Neural cell (in vitro differentiated cells): ENCODE measurements around the gene H19. TPM values are rescaled to one million over a fixed set of nuclear protein-coding genes. Genes with fewer than 3 reads are reported as not detected.

Experiments used
- H2AFZ ChIP-seq: fragments of 200-600, 300-800 bp; sonication (generic), shearing (Covaris generic); 2 replicates; pipeline ENCODE4 v1.6.0; 2014; ENCODE audit warnings: low read depth, mild to moderate bottlenecking, antibody characterized with exemption, low read length, moderate library complexity
- H3F3A ChIP-seq: fragments of 200-600 bp; shearing (Covaris generic); 2 replicates; pipeline ENCODE4 v1.6.1; 2016; ENCODE audit warnings: mild to moderate bottlenecking, moderate library complexity, mixed read lengths, antibody characterized with exemption, low read length; ENCODE audit not compliant: insufficient read depth, poor library complexity, severe bottlenecking
- H3K27ac ChIP-seq: fragments of 200-600, 300-800 bp; sonication (generic), shearing (Covaris generic); 2 replicates; pipeline ENCODE4 v1.5.1; 2014; ENCODE audit warnings: mild to moderate bottlenecking, low read length, moderate library complexity
- H3K27me3 ChIP-seq: fragments of 300-800, 200-600 bp; sonication (generic), shearing (Covaris generic); 2 replicates; pipeline ENCODE4 v1.6.0; 2014; ENCODE audit warnings: mild to moderate bottlenecking, low read depth, low read length, moderate library complexity; ENCODE audit not compliant: insufficient read depth
- H3K36me3 ChIP-seq: fragments of 300-800, 200-600 bp; sonication (generic), shearing (Covaris generic); 2 replicates; pipeline ENCODE4 v1.5.1; 2014; ENCODE audit warnings: mild to moderate bottlenecking, antibody characterized with exemption, low read length, moderate library complexity; ENCODE audit not compliant: insufficient read depth
- H3K4me2 ChIP-seq: fragments of 300-800, 200-600 bp; sonication (generic), shearing (Covaris generic); 2 replicates; pipeline ENCODE4 v1.6.0; 2014; ENCODE audit warnings: mild to moderate bottlenecking, low read length
- H3K4me3 ChIP-seq: fragments of 300-800, 200-600 bp; sonication (generic), shearing (Covaris generic); 2 replicates; pipeline ENCODE4 v1.5.1; 2014; ENCODE audit warnings: mild to moderate bottlenecking, low read length, moderate library complexity
- H3K79me2 ChIP-seq: fragments of 200-600 bp; shearing (Covaris generic); replicated peaks from 2 replicates; pipeline ENCODE4 v1.6.0; 2014; ENCODE audit warnings: mild to moderate bottlenecking, low read length, moderate library complexity; ENCODE audit not compliant: insufficient read depth
- H3K9ac ChIP-seq: fragments of 300-800, 200-600 bp; sonication (generic), shearing (Covaris generic); 2 replicates; pipeline ENCODE4 v1.6.1; 2016; ENCODE audit warnings: mild to moderate bottlenecking, low read length, mixed read lengths
- H3K9me2 ChIP-seq: fragments of 200-600 bp; shearing (Covaris generic); 2 replicates; pipeline ENCODE4 v1.6.1; 2016; ENCODE audit warnings: mild to moderate bottlenecking, low read length, mixed read lengths; ENCODE audit not compliant: insufficient read depth
- H3K9me3 ChIP-seq: fragments of 200-600, 300-800 bp; sonication (generic), shearing (Covaris generic); 2 replicates; pipeline ENCODE4 v1.6.1; 2016; ENCODE audit warnings: mild to moderate bottlenecking, mixed run types, low read length, moderate library complexity, mixed read lengths
- H4K20me1 ChIP-seq: fragments of 200-600 bp; shearing (Covaris generic); 2 replicates; pipeline ENCODE4 v1.6.1; 2016; ENCODE audit warnings: mild to moderate bottlenecking, mixed run types; ENCODE audit not compliant: insufficient read depth
- CTCF ChIP-seq: fragments of 450-650 bp; IDR thresholded peaks from 2 replicates; pipeline ENCODE4 v1.5.1; 2014; ENCODE audit warnings: antibody characterized with exemption, mild to moderate bottlenecking, moderate library complexity; ENCODE audit not compliant: poor library complexity, severe bottlenecking
- EP300 ChIP-seq: fragments of 450-650 bp; conservative IDR thresholded peaks from 2 replicates; pipeline ENCODE4 v1.6.1; 2014; ENCODE audit warnings: antibody characterized with exemption, mild to moderate bottlenecking, moderate library complexity; ENCODE audit not compliant: poor library complexity, severe bottlenecking
- EZH2 ChIP-seq: fragments of 200-600, 300-800 bp; shearing (Covaris generic), sonication (generic); IDR thresholded peaks from 2 replicates; pipeline ENCODE4 v1.6.1; 2014; ENCODE audit warnings: antibody characterized with exemption, low read length, borderline replicate concordance, mild to moderate bottlenecking; ENCODE audit not compliant: insufficient read depth, poor library complexity, severe bottlenecking
- MXI1 ChIP-seq: fragments of 450-650 bp; conservative IDR thresholded peaks from 2 replicates; pipeline ENCODE4 v1.6.1; 2014; ENCODE audit warnings: antibody characterized with exemption, mild to moderate bottlenecking; ENCODE audit not compliant: poor library complexity, severe bottlenecking
- POLR2AphosphoS5 ChIP-seq: IDR thresholded peaks from 2 replicates; pipeline ENCODE4 v1.6.1; 2012
- RAD21 ChIP-seq: fragments of 450-650 bp; conservative IDR thresholded peaks from 2 replicates; pipeline ENCODE4 v1.6.1; 2014; ENCODE audit warnings: antibody characterized with exemption, mild to moderate bottlenecking, moderate library complexity
- REST ChIP-seq: IDR thresholded peaks from 2 replicates; pipeline ENCODE4 v1.6.1; 2012; ENCODE audit warnings: borderline replicate concordance
- SMC3 ChIP-seq: fragments of 450-650 bp; conservative IDR thresholded peaks from 2 replicates; pipeline ENCODE4 v1.6.1; 2014; ENCODE audit warnings: antibody characterized with exemption, mild to moderate bottlenecking, moderate library complexity; ENCODE audit not compliant: poor library complexity
- TAF1 ChIP-seq: IDR thresholded peaks from 2 replicates; pipeline ENCODE4 v1.6.1; 2012; ENCODE audit warnings: low read depth
- polyA plus RNA-seq: library from polyadenylated mRNA; depleted of rRNA; stranded (reverse); fragments of >200 nt; gene quantifications from 2 replicates; pipeline ENCODE4 v1.2.3, GENCODE V29; 2014

Gene H19
- polyA plus RNA-seq, 1 donor from 2014 or later: not detected

- no peaks in the 10 kb centered on the region for H3K9me3 ChIP-seq
- no peak overlapping the region for H3K27ac ChIP-seq
- no peaks in the 10 kb centered on the region for H3K79me2 ChIP-seq
- H3K36me3 ChIP-seq: no peaks in the 10 kb centered on the region
- H3K4me2 ChIP-seq: no peak overlapping the region
- no peaks in the 10 kb centered on the region for H4K20me1 ChIP-seq
- H3K9ac ChIP-seq: no peak overlapping the region
- no peak overlapping the region for H3K4me3 ChIP-seq
- no peaks in the 10 kb centered on the region for H3F3A ChIP-seq
- H3K9me2 ChIP-seq: no peaks in the 10 kb centered on the region
- peaks cover 6% of the 10 kb centered on the region for H3K27me3 ChIP-seq
- no peak for TF ChIP-seq EP300
- TF ChIP-seq RAD21: no peak
- TF ChIP-seq REST: no peak
- TF ChIP-seq MXI1: no peak
- no peak for TF ChIP-seq CTCF
- no peak for TF ChIP-seq POLR2AphosphoS5
- no peak for TF ChIP-seq TAF1
- no peak for TF ChIP-seq EZH2
- TF ChIP-seq SMC3: no peak
- H2AFZ ChIP-seq: no peak overlapping the region
Measured at GRCh38 chr11:2041153-2041552, 43.5 kb upstream of the H19 start.

- Histone ChIP-seq H3K4me2 (no peak overlapping the region), H3K27me3 (peaks cover 6% of the 10 kb centered on the region), H3K79me2 (no peaks in the 10 kb centered on the region), H3K9me3 (no peaks in the 10 kb centered on the region), H3K9me2 (no peaks in the 10 kb centered on the region), H2AFZ (no peak overlapping the region), H3F3A (no peaks in the 10 kb centered on the region), H3K36me3 (no peaks in the 10 kb centered on the region), H3K4me3 (no peak overlapping the region), H3K9ac (no peak overlapping the region), H4K20me1 (no peaks in the 10 kb centered on the region), H3K27ac (no peak overlapping the region)
- TF ChIP-seq EZH2 (no peak), SMC3 (no peak), EP300 (no peak), REST (no peak), TAF1 (no peak), MXI1 (no peak), CTCF (no peak), RAD21 (no peak)
Measured at GRCh38 chr11:2039198-2039759, 41.6 kb upstream of the H19 start.
